Neural progenitor cell (in vitro differentiated cells): ENCODE data around the gene INSR. TPM values are rescaled to one million over a fixed set of nuclear protein-coding genes. Genes with fewer than 3 reads are reported as not detected.

Experiments
- DNase-seq: peaks from one replicate; pipeline ENCODE4 v3.0.0-alpha.2; 2016; ENCODE audit warnings: low spot score
- H2AFZ ChIP-seq: fragments of 200-600 bp; sonication (generic); replicated peaks from 2 replicates; pipeline ENCODE4 v1.6.1; 2016; ENCODE audit warnings: antibody characterized with exemption
- H3F3A ChIP-seq: fragments of 200-600 bp; sonication (generic); 2 replicates; pipeline ENCODE4 v1.6.1; 2016; ENCODE audit warnings: antibody characterized with exemption, low read depth
- H3K27ac ChIP-seq: fragments of 200-600 bp; sonication (generic); 2 replicates; pipeline ENCODE4 v1.5.1; 2016; ENCODE audit warnings: mild to moderate bottlenecking
- H3K27me3 ChIP-seq: fragments of 200-600 bp; sonication (generic); 2 replicates; pipeline ENCODE4 v1.6.1; 2016; ENCODE audit warnings: mild to moderate bottlenecking, moderate library complexity
- H3K36me3 ChIP-seq: fragments of 200-600 bp; sonication (generic); 2 replicates; pipeline ENCODE4 v1.5.1; 2016
- H3K4me1 ChIP-seq: fragments of 200-600 bp; sonication (generic); 2 replicates; pipeline ENCODE4 v1.6.1; 2016; ENCODE audit warnings: mixed run types
- H3K4me2 ChIP-seq: fragments of 200-600 bp; sonication (generic); 2 replicates; pipeline ENCODE4 v1.6.1; 2016
- H3K4me3 ChIP-seq: fragments of 200-600 bp; sonication (generic); 2 replicates; pipeline ENCODE4 v1.5.1; 2016
- H3K79me2 ChIP-seq: fragments of 200-600 bp; sonication (generic); 2 replicates; pipeline ENCODE4 v1.6.1; 2016; ENCODE audit warnings: low read depth
- H3K9ac ChIP-seq: fragments of 200-600 bp; sonication (generic); 2 replicates; pipeline ENCODE4 v1.6.1; 2016
- H3K9me3 ChIP-seq: fragments of 200-600 bp; sonication (generic); 2 replicates; pipeline ENCODE4 v1.5.1; 2016; ENCODE audit warnings: low read depth
- H4K20me1 ChIP-seq: fragments of 200-600 bp; sonication (generic); 2 replicates; pipeline ENCODE4 v1.6.1; 2016; ENCODE audit warnings: low read depth
- H3K27ac Mint-ChIP-seq: 3 replicates; pipeline ENCODE4 v1.8.0; 2021; ENCODE audit warnings: mixed read lengths
- H3K27me3 Mint-ChIP-seq: 2 replicates; pipeline ENCODE4 v1.8.0; 2022; ENCODE audit warnings: low read depth, mild to moderate bottlenecking, inconsistent platforms, moderate library complexity, mixed read lengths; ENCODE audit not compliant: insufficient read depth
- H3K36me3 Mint-ChIP-seq: 3 replicates; pipeline ENCODE4 v1.8.0; 2021; ENCODE audit warnings: mixed read lengths
- H3K4me1 Mint-ChIP-seq: 3 replicates; pipeline ENCODE4 v1.8.0; 2021; ENCODE audit warnings: mixed read lengths
- H3K4me3 Mint-ChIP-seq: 3 replicates; pipeline ENCODE4 v1.8.0; 2021; ENCODE audit warnings: mild to moderate bottlenecking, moderate library complexity, mixed read lengths
- H3K9me3 Mint-ChIP-seq: 3 replicates; pipeline ENCODE4 v1.8.0; 2020; ENCODE audit warnings: mixed read lengths
- CTCF ChIP-seq: fragments of 200-600 bp; sonication (generic); IDR thresholded peaks from 2 replicates; pipeline ENCODE4 v1.5.1; 2017; ENCODE audit warnings: antibody characterized with exemption, mild to moderate bottlenecking
- EZH2 ChIP-seq: fragments of 200-600 bp; sonication (generic); IDR thresholded peaks from 2 replicates; pipeline ENCODE4 v1.6.1; 2017; ENCODE audit warnings: antibody characterized with exemption, mild to moderate bottlenecking, moderate library complexity
- EZH2phosphoT487 ChIP-seq: fragments of 200-600 bp; sonication (generic); IDR thresholded peaks from 2 replicates; pipeline ENCODE4 v1.6.1; 2017; ENCODE audit warnings: antibody characterized with exemption
- total RNA-seq: library from RNA; depleted of rRNA; stranded (reverse); fragments of >200 nt; gene quantifications from 2 replicates; pipeline ENCODE4 v1.2.3, GENCODE V29; 2015; ENCODE audit warnings: low replicate concordance

The INSR gene
- total RNA-seq, 1 donor from 2014 or later = 20.8 TPM

DNA sequence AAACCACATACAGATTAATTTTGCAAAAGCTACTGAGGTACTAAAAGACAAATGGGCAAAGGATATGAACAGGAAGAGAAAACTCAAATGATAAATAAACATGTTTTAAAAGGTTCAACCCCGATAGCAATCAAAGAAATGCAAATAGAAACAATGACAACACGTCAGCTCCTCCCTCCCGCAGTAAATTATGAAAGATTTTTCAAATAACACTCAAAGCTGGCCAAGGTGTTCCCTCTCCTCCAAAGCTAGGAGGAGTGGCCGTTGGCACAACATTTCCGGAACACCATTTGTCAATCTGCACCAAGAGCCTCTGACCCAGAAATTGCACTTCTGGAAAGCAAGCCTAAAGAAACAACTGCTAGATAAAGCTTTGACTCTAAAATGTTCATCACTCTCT, 28.3 kb downstream of the INSR start:
- Mint-ChIP-seq H3K27ac (no peak overlapping the region), H3K4me1 (peaks cover 6% of the 10 kb centered on the region), H3K4me3 (no peak overlapping the region), H3K27me3 (peaks cover 8% of the 10 kb centered on the region), H3K36me3 (peaks cover 30% of the 10 kb centered on the region), H3K9me3 (no peaks in the 10 kb centered on the region)
- Histone ChIP-seq H3F3A (peaks cover 16% of the 10 kb centered on the region), H4K20me1 (peaks cover 8% of the 10 kb centered on the region), H3K9me3 (no peaks in the 10 kb centered on the region), H3K4me3 (no peak overlapping the region), H3K27me3 (no peaks in the 10 kb centered on the region), H3K4me1 (peaks cover 12% of the 10 kb centered on the region), H3K4me2 (no peak overlapping the region), H3K9ac (no peak overlapping the region), H3K79me2 (peaks cover 40% of the 10 kb centered on the region), H3K36me3 (no peaks in the 10 kb centered on the region), H2AFZ (no peak overlapping the region), H3K27ac (no peak overlapping the region)
- TF ChIP-seq CTCF (no peak), EZH2phosphoT487 (no peak), EZH2 (no peak)
- no peak for DNase-seq

GRCh38 chr19:7264858-7265257, 29.4 kb downstream of the INSR start:
- H3K9ac ChIP-seq = no peak overlapping the region
- no peak overlapping the region for H2AFZ ChIP-seq
- Mint-ChIP-seq H3K27me3 (peaks cover 8% of the 10 kb centered on the region), H3K36me3 (peaks cover 30% of the 10 kb centered on the region), H3K27ac (no peak overlapping the region), H3K4me1 (peaks cover 6% of the 10 kb centered on the region), H3K4me3 (no peak overlapping the region), H3K9me3 (no peaks in the 10 kb centered on the region)
- DNase-seq = no peak
- no peak overlapping the region for H3K4me2 ChIP-seq
- no peak overlapping the region for H3K4me3 ChIP-seq
- no peaks in the 10 kb centered on the region for H3K27me3 ChIP-seq
- H3K27ac ChIP-seq = no peak overlapping the region
- TF ChIP-seq EZH2 = no peak
- TF ChIP-seq EZH2phosphoT487 = no peak
- no peak for TF ChIP-seq CTCF
- peaks cover 16% of the 10 kb centered on the region for H3F3A ChIP-seq
- peaks cover 12% of the 10 kb centered on the region for H3K4me1 ChIP-seq
- H3K79me2 ChIP-seq = peaks cover 42% of the 10 kb centered on the region
- peaks cover 8% of the 10 kb centered on the region for H4K20me1 ChIP-seq
- no peaks in the 10 kb centered on the region for H3K36me3 ChIP-seq
- no peaks in the 10 kb centered on the region for H3K9me3 ChIP-seq

DNA sequence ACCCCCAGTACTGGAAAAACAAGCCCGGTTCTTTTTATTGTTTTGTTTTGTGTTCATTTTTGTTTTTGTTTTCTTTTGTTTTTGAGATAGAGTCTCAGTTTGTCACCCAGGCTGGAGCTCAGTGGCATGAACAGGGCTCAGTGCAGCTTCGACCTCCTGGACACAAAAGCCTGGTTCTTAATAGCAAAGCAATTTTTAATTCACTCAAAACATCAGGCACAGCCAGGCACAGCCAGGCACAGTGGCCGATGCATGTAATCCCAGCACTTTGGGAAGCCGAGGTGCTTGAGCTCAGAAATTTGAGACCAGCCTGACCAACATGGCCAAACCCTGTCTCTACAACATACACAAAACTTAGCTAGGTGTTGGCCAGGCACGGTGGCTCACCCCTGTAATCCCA, 30.7 kb downstream of the INSR start:
- DNase-seq = no peak
- Mint-ChIP-seq H3K36me3 (peaks cover 24% of the 10 kb centered on the region), H3K9me3 (no peaks in the 10 kb centered on the region), H3K4me3 (no peak overlapping the region), H3K27ac (no peak overlapping the region), H3K4me1 (peaks cover 3% of the 10 kb centered on the region), H3K27me3 (peaks cover 8% of the 10 kb centered on the region)
- no peak overlapping the region for H3K4me2 ChIP-seq
- no peak overlapping the region for H3K4me3 ChIP-seq
- TF ChIP-seq EZH2phosphoT487 (no peak), CTCF (no peak)
- H2AFZ ChIP-seq = no peak overlapping the region
- H3K9me3 ChIP-seq = no peaks in the 10 kb centered on the region
- H3K36me3 ChIP-seq = no peaks in the 10 kb centered on the region
- H3K4me1 ChIP-seq = peaks cover 6% of the 10 kb centered on the region
- peaks cover 12% of the 10 kb centered on the region for H3F3A ChIP-seq
- H4K20me1 ChIP-seq = peaks cover 3% of the 10 kb centered on the region
- H3K27me3 ChIP-seq = no peaks in the 10 kb centered on the region
- no peak overlapping the region for H3K9ac ChIP-seq
- peaks cover 38% of the 10 kb centered on the region for H3K79me2 ChIP-seq
- no peak overlapping the region for H3K27ac ChIP-seq

- H3K4me2 ChIP-seq = no peak overlapping the region
- Mint-ChIP-seq H3K36me3 (peaks cover 20% of the 10 kb centered on the region), H3K9me3 (no peaks in the 10 kb centered on the region), H3K27me3 (peaks cover 8% of the 10 kb centered on the region), H3K27ac (no peak overlapping the region), H3K4me1 (peaks cover 3% of the 10 kb centered on the region), H3K4me3 (no peak overlapping the region)
- H3K79me2 ChIP-seq = peaks cover 37% of the 10 kb centered on the region
- H3K4me1 ChIP-seq = peaks cover 4% of the 10 kb centered on the region
- no peaks in the 10 kb centered on the region for H3K36me3 ChIP-seq
- no peaks in the 10 kb centered on the region for H4K20me1 ChIP-seq
- TF ChIP-seq EZH2phosphoT487 (no peak), EZH2 (no peak), CTCF (no peak)
- H3K9me3 ChIP-seq = no peaks in the 10 kb centered on the region
- no peak overlapping the region for H2AFZ ChIP-seq
- peaks cover 7% of the 10 kb centered on the region for H3F3A ChIP-seq
- H3K9ac ChIP-seq = no peak overlapping the region
- DNase-seq = no peak
- no peaks in the 10 kb centered on the region for H3K27me3 ChIP-seq
- no peak overlapping the region for H3K4me3 ChIP-seq
- H3K27ac ChIP-seq = no peak overlapping the region
These were observed 31.1 kb downstream of the INSR start for GRCh38 chr19:7263066-7263465.
